Dendritic cell treated with granulocyte-macrophage colony-stimulating factor and Interleukin-4, amounts not matched to agents 40 ng/mL and 50 ng/mL, for 4 days (primary cell): ENCODE data around the gene AGPAT1.
"Not testable (repeated sequence)": the region's sequence is repeated elsewhere in the genome, so short reads cannot be mapped to it uniquely, and the experiment has no call there.

Source experiments
- H3K27ac Mint-ChIP-seq: one replicate; pipeline ENCODE4 v1.8.0; 2022; ENCODE audit warnings: mild to moderate bottlenecking, mixed read lengths
- H3K27me3 Mint-ChIP-seq: one replicate; pipeline ENCODE4 v1.8.0; 2022; ENCODE audit warnings: mild to moderate bottlenecking, mixed read lengths
- H3K36me3 Mint-ChIP-seq: one replicate; pipeline ENCODE4 v1.8.0; 2022; ENCODE audit warnings: low read depth, mixed read lengths
- H3K4me1 Mint-ChIP-seq: one replicate; pipeline ENCODE4 v1.8.0; 2022; ENCODE audit warnings: low read depth, mixed read lengths
- H3K4me3 Mint-ChIP-seq: one replicate; pipeline ENCODE4 v1.8.0; 2022; ENCODE audit warnings: mild to moderate bottlenecking, moderate library complexity, mixed read lengths
- H3K9me3 Mint-ChIP-seq: one replicate; pipeline ENCODE4 v1.8.0; 2022; ENCODE audit warnings: mixed read lengths
- intact Hi-C: fragments of 100-400 bp; cut with micrococcal nuclease; formaldehyde crosslinking; loops from one replicate; pipeline ENCODE4 v1.15.0; 2022

AGPAT1 gene

GRCh38 chr6:32186151-32186840, 10.4 kb upstream of the AGPAT1 start:
- Mint-ChIP-seq H3K27ac (peak overlapping the region; percentile 93), H3K4me1 (peaks cover 69% of the 10 kb centered on the region), H3K36me3 (peaks cover 90% of the 10 kb centered on the region), H3K4me3 (peak overlapping the region; percentile 95)
- intact Hi-C loops, H3K27me3 Mint-ChIP-seq, H3K9me3 Mint-ChIP-seq: not testable (repeated sequence)

- H3K36me3 Mint-ChIP-seq: peaks cover 90% of the 10 kb centered on the region
Observed at GRCh38 chr6:32185681-32186131, 9.8 kb upstream of the AGPAT1 start.

GRCh38 chr6:32184084-32184640, 8.3 kb upstream of the AGPAT1 start, which contains the start of gene AGER:
Gene AGER (minus strand): TSS chr6:32184253. CDS start chr6:32184222, 31 bp downstream.
- no peaks in the 10 kb centered on the region for H3K9me3 Mint-ChIP-seq
- peak within 1 kb of the TSS; percentile 69 for H3K27ac Mint-ChIP-seq
- H3K27me3 Mint-ChIP-seq: no peaks in the 10 kb centered on the region
- intact Hi-C loops: no loop called here
- peaks cover 93% of the 10 kb centered on the region for H3K36me3 Mint-ChIP-seq
- H3K4me3 Mint-ChIP-seq: no peak within 1 kb of the TSS
- H3K4me1 Mint-ChIP-seq: peaks cover 84% of the 10 kb centered on the region

More at GRCh38 chr6:32185681-32186131, 9.8 kb upstream of the AGPAT1 start:
- intact Hi-C loops, H3K9me3 Mint-ChIP-seq, H3K27me3 Mint-ChIP-seq: not testable (repeated sequence)
- Mint-ChIP-seq H3K4me1 (peaks cover 69% of the 10 kb centered on the region), H3K4me3 (peak overlapping the region; percentile 65), H3K27ac (peak overlapping the region; percentile 93)

- intact Hi-C loops: no loop called here
- Mint-ChIP-seq H3K27ac (peak overlapping the region; percentile 42), H3K27me3 (no peaks in the 10 kb centered on the region), H3K9me3 (no peaks in the 10 kb centered on the region), H3K4me3 (no peak overlapping the region), H3K4me1 (peaks cover 84% of the 10 kb centered on the region), H3K36me3 (peaks cover 93% of the 10 kb centered on the region)
Observed at GRCh38 chr6:32183483-32184083, 7.7 kb upstream of the AGPAT1 start.

GRCh38 chr6:32183030-32183429, 7.1 kb upstream of the AGPAT1 start:
- H3K4me1 Mint-ChIP-seq: peaks cover 82% of the 10 kb centered on the region
- peak overlapping the region; percentile 69 for H3K27ac Mint-ChIP-seq
- H3K36me3 Mint-ChIP-seq: peaks cover 93% of the 10 kb centered on the region
- H3K4me3 Mint-ChIP-seq: no peak overlapping the region
- intact Hi-C loops: no loop called here
- H3K27me3 Mint-ChIP-seq: no peaks in the 10 kb centered on the region
- no peaks in the 10 kb centered on the region for H3K9me3 Mint-ChIP-seq

GRCh38 chr6:32182555-32182981, 6.7 kb upstream of the AGPAT1 start:
- Mint-ChIP-seq H3K4me1 (peaks cover 77% of the 10 kb centered on the region), H3K27me3 (no peaks in the 10 kb centered on the region), H3K4me3 (no peak overlapping the region), H3K27ac (peak overlapping the region; percentile 69), H3K9me3 (no peaks in the 10 kb centered on the region), H3K36me3 (peaks cover 90% of the 10 kb centered on the region)
- intact Hi-C loops: no loop called here

GRCh38 chr6:32181915-32182529, 6.1 kb upstream of the AGPAT1 start:
- intact Hi-C loops: no loop called here
- no peaks in the 10 kb centered on the region for H3K9me3 Mint-ChIP-seq
- H3K27me3 Mint-ChIP-seq: no peaks in the 10 kb centered on the region
- peaks cover 84% of the 10 kb centered on the region for H3K36me3 Mint-ChIP-seq
- peak overlapping the region; percentile 69 for H3K27ac Mint-ChIP-seq
- peaks cover 74% of the 10 kb centered on the region for H3K4me1 Mint-ChIP-seq
- H3K4me3 Mint-ChIP-seq: no peak overlapping the region

GRCh38 chr6:32181148-32181702, 5.3 kb upstream of the AGPAT1 start:
- Mint-ChIP-seq H3K27me3 (no peaks in the 10 kb centered on the region), H3K4me3 (no peak overlapping the region), H3K9me3 (no peaks in the 10 kb centered on the region), H3K27ac (peak overlapping the region; percentile 86), H3K4me1 (peaks cover 74% of the 10 kb centered on the region), H3K36me3 (peaks cover 76% of the 10 kb centered on the region)
- intact Hi-C loops: no loop called here

GRCh38 chr6:32179766-32180405, 4.0 kb upstream of the AGPAT1 start:
- peaks cover 73% of the 10 kb centered on the region for H3K36me3 Mint-ChIP-seq
- H3K9me3 Mint-ChIP-seq: no peaks in the 10 kb centered on the region
- H3K4me1 Mint-ChIP-seq: peaks cover 75% of the 10 kb centered on the region
- peak overlapping the region; percentile 91 for H3K4me3 Mint-ChIP-seq
- intact Hi-C loops: loop anchor here (5.0 kb wide), 1 partner anchor 53 kb away; the partner anchor contains the start of gene ATF6B
- peak overlapping the region; percentile 86 for H3K27ac Mint-ChIP-seq
- H3K27me3 Mint-ChIP-seq: no peaks in the 10 kb centered on the region

- Mint-ChIP-seq H3K36me3 (peaks cover 66% of the 10 kb centered on the region), H3K27ac (peak overlapping the region; percentile 86), H3K27me3 (no peaks in the 10 kb centered on the region), H3K4me3 (peak overlapping the region; percentile 91), H3K4me1 (peaks cover 79% of the 10 kb centered on the region), H3K9me3 (no peaks in the 10 kb centered on the region)
- intact Hi-C loops: loop anchor here (1.0 to 5.0 kb wide), 2 partner anchors 17 to 51 kb away; partner anchors contain the start of gene ATF6B
Observed at GRCh38 chr6:32178547-32179440, 2.9 kb upstream of the AGPAT1 start.

GRCh38 chr6:32177788-32178546, 2.1 kb upstream of the AGPAT1 start, which contains the start of gene RNF5:
Gene RNF5 (plus strand): TSS chr6:32178405. CDS start chr6:32178512, 107 bp downstream.
- H3K9me3 Mint-ChIP-seq: no peaks in the 10 kb centered on the region
- H3K27me3 Mint-ChIP-seq: no peaks in the 10 kb centered on the region
- H3K4me1 Mint-ChIP-seq: peaks cover 84% of the 10 kb centered on the region
- H3K4me3 Mint-ChIP-seq: peak within 1 kb of the TSS; percentile 91
- intact Hi-C loops: loop anchor here (1.0 to 5.0 kb wide), 2 partner anchors 17 to 51 kb away; partner anchors contain the start of gene ATF6B
- peak within 1 kb of the TSS; percentile 86 for H3K27ac Mint-ChIP-seq
- H3K36me3 Mint-ChIP-seq: peaks cover 58% of the 10 kb centered on the region
